ENCODE data around the gene SNAPC4. TPM values are rescaled to one million over a fixed set of nuclear protein-coding genes. Genes with fewer than 3 reads are reported as not detected.

SNAPC4 gene
- total RNA-seq, 1 experiment from 2014 or later: 6.3 TPM

- Histone ChIP-seq H3K36me3 (peaks cover 74% of the 10 kb centered on the region), H3K9me3 (replicated peaks) (no peaks in the 10 kb centered on the region), H3K4me1 (replicated peaks) (peaks cover 21% of the 10 kb centered on the region), H3K27ac (no peak overlapping the region), H3K4me3 (no peak overlapping the region), H3K27me3 (replicated peaks) (no peaks in the 10 kb centered on the region)
- DNase-seq (ENCODE audit: low read depth in 1 of 2, low spot score in 2 of 2): no peak
These were observed 3.8 kb downstream of the SNAPC4 start for GRCh38 chr9:136396219-136396515.

- Histone ChIP-seq H3K27ac (no peak overlapping the region), H3K9me3 (replicated peaks) (no peaks in the 10 kb centered on the region), H3K4me3 (no peak overlapping the region), H3K4me1 (replicated peaks) (peaks cover 19% of the 10 kb centered on the region), H3K36me3 (peaks cover 77% of the 10 kb centered on the region), H3K27me3 (replicated peaks) (no peaks in the 10 kb centered on the region)
- no peak for DNase-seq (ENCODE audit: low read depth in 1 of 2, low spot score in 2 of 2)
These were observed 4.4 kb downstream of the SNAPC4 start for GRCh38 chr9:136395345-136396218.

GRCh38 chr9:136395020-136395340 lies 5.0 kb downstream of the SNAPC4 start:
- Histone ChIP-seq H3K36me3 (peaks cover 77% of the 10 kb centered on the region), H3K27ac (no peak overlapping the region), H3K9me3 (replicated peaks) (no peaks in the 10 kb centered on the region), H3K27me3 (replicated peaks) (no peaks in the 10 kb centered on the region), H3K4me1 (replicated peaks) (peaks cover 14% of the 10 kb centered on the region), H3K4me3 (no peak overlapping the region)
- DNase-seq (ENCODE audit: low read depth in 1 of 2, low spot score in 2 of 2): no peak

- H3K27me3 ChIP-seq (replicated peaks): no peaks in the 10 kb centered on the region
- no peak overlapping the region for H3K4me3 ChIP-seq
- H3K36me3 ChIP-seq: peaks cover 77% of the 10 kb centered on the region
- DNase-seq (ENCODE audit: low read depth in 1 of 2, low spot score in 2 of 2): no peak
- H3K9me3 ChIP-seq (replicated peaks): no peaks in the 10 kb centered on the region
- no peak overlapping the region for H3K27ac ChIP-seq
- H3K4me1 ChIP-seq (replicated peaks): peaks cover 9% of the 10 kb centered on the region
These were observed 5.5 kb downstream of the SNAPC4 start for GRCh38 chr9:136394312-136395019.

GRCh38 chr9:136393531-136393930 lies 6.4 kb downstream of the SNAPC4 start:
- no peaks in the 10 kb centered on the region; the same call in 1 of the 2 replicates for H3K4me1 ChIP-seq (replicated peaks)
- H3K36me3 ChIP-seq: peaks cover 81% of the 10 kb centered on the region
- no peaks in the 10 kb centered on the region for H3K27me3 ChIP-seq (replicated peaks)
- no peak overlapping the region for H3K27ac ChIP-seq
- H3K4me3 ChIP-seq: no peak overlapping the region
- DNase-seq (ENCODE audit: low read depth in 1 of 2, low spot score in 2 of 2): no peak
- no peaks in the 10 kb centered on the region for H3K9me3 ChIP-seq (replicated peaks)

- Histone ChIP-seq H3K36me3 (peaks cover 79% of the 10 kb centered on the region), H3K27me3 (replicated peaks) (no peaks in the 10 kb centered on the region), H3K27ac (no peak overlapping the region), H3K4me1 (replicated peaks) (no peaks in the 10 kb centered on the region), H3K4me3 (no peak overlapping the region), H3K9me3 (replicated peaks) (no peaks in the 10 kb centered on the region)
- DNase-seq (ENCODE audit: low read depth in 1 of 2, low spot score in 2 of 2): no peak
These were observed 7.2 kb downstream of the SNAPC4 start for GRCh38 chr9:136392538-136393449.

- H3K36me3 ChIP-seq: peaks cover 84% of the 10 kb centered on the region
- H3K27ac ChIP-seq: no peak overlapping the region
- no peaks in the 10 kb centered on the region for H3K4me1 ChIP-seq (replicated peaks)
- no peaks in the 10 kb centered on the region for H3K27me3 ChIP-seq (replicated peaks)
- H3K9me3 ChIP-seq (replicated peaks): no peaks in the 10 kb centered on the region
- no peak for DNase-seq (ENCODE audit: low read depth in 1 of 2, low spot score in 2 of 2)
- H3K4me3 ChIP-seq: no peak overlapping the region
These were observed 8.0 kb downstream of the SNAPC4 start for GRCh38 chr9:136391737-136392537.

GRCh38 chr9:136389396-136389795 lies 10.6 kb downstream of the SNAPC4 start:
- Histone ChIP-seq H3K36me3 (peaks cover 75% of the 10 kb centered on the region), H3K27ac (no peak overlapping the region), H3K27me3 (replicated peaks) (no peaks in the 10 kb centered on the region), H3K4me1 (replicated peaks) (no peaks in the 10 kb centered on the region), H3K9me3 (replicated peaks) (no peaks in the 10 kb centered on the region), H3K4me3 (no peak overlapping the region)
- no peak for DNase-seq (ENCODE audit: low read depth in 1 of 2, low spot score in 2 of 2)

- H3K27me3 ChIP-seq (replicated peaks): no peaks in the 10 kb centered on the region
- no peaks in the 10 kb centered on the region for H3K9me3 ChIP-seq (replicated peaks)
- no peaks in the 10 kb centered on the region for H3K4me1 ChIP-seq (replicated peaks)
- H3K27ac ChIP-seq: no peak overlapping the region
- no peak for DNase-seq (ENCODE audit: low read depth in 1 of 2, low spot score in 2 of 2)
- H3K4me3 ChIP-seq: no peak overlapping the region
- peaks cover 74% of the 10 kb centered on the region for H3K36me3 ChIP-seq
These were observed 12.8 kb downstream of the SNAPC4 start for GRCh38 chr9:136387217-136387616.

- Histone ChIP-seq H3K27me3 (replicated peaks) (no peaks in the 10 kb centered on the region), H3K36me3 (peaks cover 72% of the 10 kb centered on the region), H3K4me1 (replicated peaks) (no peaks in the 10 kb centered on the region), H3K9me3 (replicated peaks) (no peaks in the 10 kb centered on the region), H3K4me3 (no peak overlapping the region), H3K27ac (no peak overlapping the region)
- DNase-seq (ENCODE audit: low read depth in 1 of 2, low spot score in 2 of 2): no peak
These were observed 14.0 kb downstream of the SNAPC4 start for GRCh38 chr9:136386018-136386417.

GRCh38 chr9:136385015-136385414 lies 15.0 kb downstream of the SNAPC4 start:
- H3K9me3 ChIP-seq (replicated peaks): no peaks in the 10 kb centered on the region
- no peak for DNase-seq (ENCODE audit: low read depth in 1 of 2, low spot score in 2 of 2)
- no peak overlapping the region for H3K4me3 ChIP-seq
- no peaks in the 10 kb centered on the region for H3K27me3 ChIP-seq (replicated peaks)
- H3K36me3 ChIP-seq: peaks cover 76% of the 10 kb centered on the region
- H3K27ac ChIP-seq: no peak overlapping the region
- H3K4me1 ChIP-seq (replicated peaks): no peaks in the 10 kb centered on the region

- Histone ChIP-seq H3K4me3 (no peak overlapping the region), H3K36me3 (peaks cover 70% of the 10 kb centered on the region), H3K27ac (no peak overlapping the region), H3K9me3 (replicated peaks) (no peaks in the 10 kb centered on the region), H3K4me1 (replicated peaks) (no peaks in the 10 kb centered on the region), H3K27me3 (replicated peaks) (no peaks in the 10 kb centered on the region)
- no peak for DNase-seq (ENCODE audit: low read depth in 1 of 2, low spot score in 2 of 2)
These were observed 16.5 kb downstream of the SNAPC4 start for GRCh38 chr9:136383436-136383835.

GRCh38 chr9:136381966-136382513 lies 17.9 kb downstream of the SNAPC4 start:
- Histone ChIP-seq H3K36me3 (peaks cover 62% of the 10 kb centered on the region), H3K4me1 (replicated peaks) (no peaks in the 10 kb centered on the region)
- DNase-seq (ENCODE audit: low read depth in 1 of 2, low spot score in 2 of 2): no peak

More at GRCh38 chr9:136381966-136382513, 17.9 kb downstream of the SNAPC4 start:
- Histone ChIP-seq H3K9me3 (replicated peaks) (no peaks in the 10 kb centered on the region), H3K4me3 (no peak overlapping the region), H3K27me3 (replicated peaks) (no peaks in the 10 kb centered on the region), H3K27ac (no peak overlapping the region)
